GM04503 (cell line): Measurements from ENCODE around the gene ASTN2.

Experiments
- DNase-seq: peaks from one replicate; pipeline ENCODE4 v3.0.0-alpha.2; 2012; ENCODE audit warnings: low read depth

The ASTN2 gene

DNA sequence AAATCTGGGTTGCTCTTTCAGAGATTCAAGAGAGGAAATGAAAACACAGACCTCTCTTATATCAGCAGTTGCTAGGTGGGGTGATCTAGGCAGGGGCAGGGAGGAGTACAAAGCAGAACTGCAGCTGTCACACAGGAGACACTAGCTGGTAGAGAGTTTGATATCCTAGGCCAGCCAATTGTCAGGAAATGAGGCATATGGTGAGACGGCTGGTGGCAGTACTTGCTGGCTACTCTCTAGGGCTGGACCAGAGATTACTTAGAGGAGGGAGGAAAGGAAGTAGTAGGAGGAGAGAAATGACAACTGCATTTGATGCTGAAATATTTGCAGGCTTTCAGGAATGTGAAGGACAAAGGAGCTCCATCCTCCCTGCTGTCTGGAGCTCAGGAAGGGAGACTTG, 614.0 kb downstream of the ASTN2 start:
- no peak for DNase-seq

DNA sequence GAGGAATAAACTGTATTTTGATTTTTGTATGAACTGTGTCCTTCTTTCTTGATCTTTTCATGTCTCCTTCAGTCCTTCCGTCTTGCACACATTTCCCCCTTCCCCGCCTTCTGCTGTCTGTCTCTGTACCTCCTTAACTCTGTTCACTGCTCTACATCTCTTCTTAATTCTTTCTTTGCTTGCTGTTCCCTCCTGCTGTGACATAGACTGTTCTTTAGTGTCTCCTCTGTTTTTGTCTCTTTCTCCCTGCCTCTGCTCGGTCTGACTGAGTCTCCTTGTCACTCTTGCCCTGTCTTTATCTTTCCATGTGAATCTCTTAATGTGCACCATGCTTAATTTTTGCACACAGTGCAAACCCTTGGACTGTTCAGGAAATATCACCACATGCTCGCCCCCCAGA, 614.8 kb downstream of the ASTN2 start:
- DNase-seq: no peak

DNA sequence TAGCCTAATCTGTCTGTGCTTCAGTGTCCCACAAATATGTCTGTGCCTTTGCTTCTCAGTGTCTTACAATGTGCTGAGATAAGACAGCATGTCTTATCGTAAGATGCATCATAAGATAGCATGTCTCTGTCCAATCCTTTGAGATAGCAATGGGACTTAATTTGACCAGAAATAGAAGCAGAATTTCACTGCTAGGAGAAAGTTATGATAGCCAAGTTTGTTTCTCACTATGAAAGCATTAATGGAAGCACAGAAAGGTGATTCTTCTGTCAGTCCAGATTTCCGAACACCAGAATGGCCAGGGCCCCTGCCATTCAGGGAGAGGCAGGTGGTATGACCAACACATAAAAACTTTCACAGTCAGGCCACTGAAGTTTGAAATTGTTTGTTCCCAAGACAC, 616.3 kb downstream of the ASTN2 start:
- DNase-seq: no peak

DNA sequence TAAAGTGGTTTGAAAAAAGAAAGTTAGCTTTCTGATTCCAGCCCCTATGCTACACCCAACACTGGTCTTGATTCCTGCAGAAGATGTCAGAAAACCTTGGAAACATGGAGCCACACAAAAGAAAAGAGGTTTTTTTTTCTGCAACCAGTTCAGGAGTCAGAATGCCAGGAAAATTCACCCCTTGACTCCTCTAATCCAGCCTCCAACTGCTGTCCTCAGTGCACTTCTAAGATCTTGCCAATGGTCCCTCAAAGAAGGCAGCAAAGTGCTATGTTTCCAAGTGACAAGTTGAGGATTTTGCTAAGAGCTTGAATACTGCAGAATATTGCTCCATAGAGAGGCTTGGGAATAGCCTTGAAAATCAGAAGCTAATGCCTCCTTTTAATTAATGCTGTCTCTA, 617.6 kb downstream of the ASTN2 start:
- no peak for DNase-seq

DNA sequence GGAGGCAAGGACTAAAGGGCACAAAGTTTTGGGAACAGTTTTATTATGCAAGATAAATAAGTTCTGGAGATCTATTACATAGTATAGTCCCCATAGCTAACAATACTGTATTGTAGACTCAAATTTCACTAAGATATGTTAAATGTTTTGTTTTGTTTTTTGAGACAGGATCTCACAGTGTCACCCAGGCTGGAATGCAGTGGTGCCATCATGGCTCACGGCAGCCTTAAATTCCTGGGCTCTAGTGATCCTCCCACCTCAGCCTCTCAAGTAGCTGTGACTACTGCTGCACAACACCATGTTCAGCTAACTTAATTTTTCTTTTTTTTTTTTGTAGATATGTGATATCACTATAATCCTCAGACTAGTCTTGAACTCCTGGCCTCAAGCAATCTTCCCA, 618.2 kb downstream of the ASTN2 start:
- DNase-seq: no peak

DNA sequence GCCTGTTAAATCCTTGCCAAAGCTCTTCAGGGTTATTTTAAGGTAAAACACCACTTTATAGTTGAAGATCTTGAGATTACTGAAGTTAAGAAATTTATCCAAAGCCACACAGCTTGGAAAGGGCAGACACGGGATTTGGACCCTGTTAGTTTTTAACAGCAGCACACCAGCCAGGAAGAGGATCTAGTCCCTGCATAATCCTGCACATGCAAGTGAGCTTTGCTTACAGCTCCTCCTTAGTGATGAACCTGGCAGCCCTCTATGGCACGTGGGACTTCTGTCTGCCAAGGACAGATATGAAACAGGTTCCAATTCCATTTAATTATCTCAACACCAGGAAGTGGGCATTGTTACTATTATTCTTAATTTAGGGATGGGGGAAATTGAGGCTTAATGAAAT, 619.0 kb downstream of the ASTN2 start:
- DNase-seq: no peak

DNA sequence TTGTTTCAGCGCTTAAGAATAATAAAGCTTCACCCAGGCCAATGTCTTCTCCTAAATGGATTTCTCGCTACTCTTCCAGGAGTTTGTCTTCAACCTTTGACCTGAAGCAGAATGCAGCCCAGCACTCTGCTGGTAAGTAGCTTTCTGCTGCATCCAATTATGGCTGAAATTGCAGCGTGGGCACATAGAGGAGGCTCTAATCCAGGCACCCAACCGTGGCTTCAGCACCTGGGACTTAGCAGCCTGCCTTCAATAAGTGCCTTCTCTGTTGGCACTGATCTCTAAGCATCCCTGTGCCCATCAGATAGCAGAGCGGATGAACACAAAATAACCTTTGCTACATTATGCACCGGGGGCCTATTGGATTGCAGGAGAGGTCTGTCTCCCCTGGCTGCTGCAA, 622.6 kb downstream of the ASTN2 start:
- no peak for DNase-seq

DNA sequence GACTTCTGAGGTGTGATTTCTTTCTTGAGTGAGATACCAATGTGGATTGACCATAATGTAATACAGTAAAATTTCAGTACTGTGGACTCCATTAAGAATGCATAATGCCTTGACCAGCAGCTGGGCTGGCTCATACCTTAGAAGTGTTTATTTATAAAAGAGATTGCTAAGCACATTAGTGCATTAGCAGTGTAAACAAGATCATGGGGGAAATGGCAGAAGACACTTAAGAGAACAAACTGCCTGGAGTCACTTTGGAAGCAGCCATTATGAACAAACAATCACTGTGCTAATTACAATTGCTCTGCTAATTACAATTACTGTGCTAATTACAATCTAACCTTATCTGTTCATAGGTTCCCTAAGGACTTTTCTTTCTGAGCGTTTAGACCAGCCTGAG, 623.5 kb downstream of the ASTN2 start:
- no peak for DNase-seq

DNA sequence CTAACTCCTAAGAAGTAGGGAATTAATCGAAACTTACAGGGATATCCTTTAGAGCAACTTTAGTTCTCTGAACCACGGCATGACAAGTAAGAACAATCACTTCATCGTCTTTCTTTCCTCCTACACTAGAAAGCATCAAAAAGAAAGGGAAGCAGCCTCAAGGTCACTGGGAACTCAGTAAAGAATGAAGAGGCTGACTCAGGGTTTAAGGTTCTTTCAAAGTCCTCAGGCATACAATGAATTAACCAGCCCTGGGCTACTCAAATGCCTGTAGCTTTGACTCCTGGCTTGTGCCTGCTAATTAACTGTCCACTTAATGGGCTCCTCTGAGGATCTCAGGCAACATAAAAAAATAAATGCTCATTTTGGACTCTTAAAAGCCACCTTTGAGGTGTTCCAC, 625.8 kb downstream of the ASTN2 start:
- DNase-seq: no peak

DNA sequence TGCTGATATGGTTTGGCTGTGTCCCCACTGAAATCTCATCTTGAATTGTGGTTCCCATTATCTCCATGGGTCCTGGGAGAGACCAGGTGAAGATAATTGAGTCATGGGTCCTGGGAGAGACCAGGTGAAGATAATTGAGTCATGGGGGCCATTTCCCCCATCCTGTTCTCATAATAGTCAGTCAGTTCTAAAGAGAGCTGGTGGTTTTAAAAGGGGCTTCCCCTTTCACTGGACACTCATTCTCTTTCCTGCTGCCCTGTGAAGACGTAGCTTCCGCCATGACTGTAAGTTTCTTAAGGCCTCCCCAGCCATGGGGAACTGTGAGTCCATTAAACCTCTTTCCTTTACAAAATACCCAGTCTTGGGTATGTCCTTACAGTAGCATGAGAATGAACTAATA, 628.1 kb downstream of the ASTN2 start:
- no peak for DNase-seq

DNA sequence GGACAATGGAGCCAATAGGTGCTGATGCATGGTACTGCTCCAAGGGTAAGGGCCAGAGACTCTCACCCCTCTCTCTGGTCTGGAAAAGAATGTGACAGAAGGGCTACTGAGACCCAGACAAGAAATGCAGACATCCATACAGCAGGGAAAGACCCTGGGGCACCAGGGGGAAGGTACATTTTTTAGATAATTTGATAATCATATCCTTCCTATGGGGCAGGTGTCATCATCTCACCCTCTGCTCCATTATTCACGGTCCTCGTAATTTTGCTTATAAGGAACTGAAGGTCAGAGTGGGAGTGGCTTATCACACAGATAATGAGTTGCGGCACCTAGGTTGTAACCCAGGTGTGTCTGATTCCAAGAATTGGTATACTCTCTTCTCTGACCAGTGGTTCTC, 637.7 kb downstream of the ASTN2 start:
- DNase-seq: no peak

DNA sequence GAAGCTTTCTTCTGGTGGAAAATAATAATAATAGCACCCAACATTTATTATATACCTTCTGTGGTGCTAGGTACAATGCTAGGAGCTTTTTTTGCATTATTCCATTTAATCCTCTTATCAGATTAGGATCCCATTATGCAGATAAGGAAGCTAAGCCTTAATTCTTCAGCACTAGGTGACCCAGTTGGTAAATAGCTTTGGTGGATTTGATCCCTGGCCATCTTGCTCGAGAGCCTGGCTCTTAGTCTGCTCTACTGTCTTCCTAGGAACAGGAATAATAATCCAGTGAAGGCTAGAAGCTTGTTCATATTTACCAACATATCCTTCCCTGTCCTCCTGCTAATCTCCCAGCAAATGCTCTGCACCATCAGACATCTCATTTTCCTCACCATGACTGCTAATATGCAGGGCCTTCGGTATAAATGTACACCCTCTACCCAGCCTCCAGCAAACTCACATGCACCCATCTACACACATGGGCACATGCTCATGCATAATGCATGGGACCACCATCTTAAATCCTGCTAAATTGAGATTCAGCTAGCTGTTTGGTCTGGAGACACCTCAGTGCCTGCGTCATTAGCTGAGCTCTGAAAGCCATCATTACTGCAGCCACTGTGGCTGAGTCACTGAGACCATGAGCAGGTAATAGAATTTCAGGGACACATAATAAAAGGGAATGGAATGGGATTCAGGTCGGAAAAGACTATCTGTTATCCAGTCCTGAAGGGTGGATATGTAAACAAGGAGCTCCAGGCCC, 640.3 kb downstream of the ASTN2 start:
- DNase-seq: no peak

DNA sequence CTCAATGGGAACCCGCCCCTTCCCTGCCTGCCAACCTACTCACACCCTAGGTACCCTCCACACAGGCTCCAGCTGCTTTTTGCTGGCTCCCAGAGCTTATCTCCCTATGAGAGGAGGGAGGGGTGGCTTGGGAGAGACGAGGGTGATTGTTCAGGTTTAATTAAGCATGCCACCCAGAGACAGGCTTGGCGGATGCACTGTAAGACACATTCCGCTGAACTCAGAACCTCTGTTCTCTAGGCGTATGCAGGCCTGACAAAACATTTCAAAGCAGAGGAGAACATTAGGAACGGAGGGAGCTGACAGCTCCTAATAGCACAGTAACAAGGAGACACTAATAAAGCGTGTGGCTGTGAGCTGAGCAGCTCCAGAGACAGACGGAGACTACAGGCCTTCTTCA, 647.6 kb downstream of the ASTN2 start:
- DNase-seq: no peak

DNA sequence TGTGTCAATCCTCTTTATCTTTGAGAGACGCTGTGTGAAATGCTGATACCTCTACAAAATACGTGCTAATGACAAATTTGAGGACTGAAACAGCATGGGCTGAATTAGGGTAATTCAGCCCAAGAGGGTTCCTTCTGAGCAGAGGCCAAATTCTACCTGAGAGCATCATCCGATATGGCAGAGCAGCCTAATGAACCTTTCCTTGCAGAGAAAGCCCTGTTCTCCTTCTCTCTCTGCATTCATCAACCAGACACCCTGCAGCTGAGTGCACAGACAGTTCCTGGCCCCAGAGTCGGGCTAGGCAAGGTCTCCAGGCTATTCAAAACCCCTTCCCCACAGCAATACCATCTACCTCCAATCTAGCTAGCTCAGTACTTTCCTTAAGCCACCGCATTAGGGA, 649.8 kb downstream of the ASTN2 start:
- DNase-seq: no peak

DNA sequence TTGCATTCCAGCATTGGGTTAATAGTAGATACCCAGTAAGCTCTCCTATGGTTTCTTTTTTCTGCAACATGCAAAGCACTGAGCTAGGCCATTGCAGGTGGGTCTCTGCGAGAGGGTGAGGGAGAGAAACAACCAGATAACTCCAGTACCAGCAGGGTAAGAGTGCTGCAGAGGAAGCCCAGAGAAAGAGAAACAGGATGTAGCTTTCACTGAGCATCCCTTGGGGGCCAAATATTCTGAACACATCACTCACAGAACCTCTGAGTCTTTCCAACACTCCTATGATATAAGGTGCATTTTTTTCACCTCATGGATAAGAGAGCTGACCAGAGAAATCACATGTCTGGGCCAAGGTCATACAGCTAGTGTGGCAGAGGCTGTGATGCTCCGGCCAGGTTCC, 651.1 kb downstream of the ASTN2 start:
- no peak for DNase-seq

DNA sequence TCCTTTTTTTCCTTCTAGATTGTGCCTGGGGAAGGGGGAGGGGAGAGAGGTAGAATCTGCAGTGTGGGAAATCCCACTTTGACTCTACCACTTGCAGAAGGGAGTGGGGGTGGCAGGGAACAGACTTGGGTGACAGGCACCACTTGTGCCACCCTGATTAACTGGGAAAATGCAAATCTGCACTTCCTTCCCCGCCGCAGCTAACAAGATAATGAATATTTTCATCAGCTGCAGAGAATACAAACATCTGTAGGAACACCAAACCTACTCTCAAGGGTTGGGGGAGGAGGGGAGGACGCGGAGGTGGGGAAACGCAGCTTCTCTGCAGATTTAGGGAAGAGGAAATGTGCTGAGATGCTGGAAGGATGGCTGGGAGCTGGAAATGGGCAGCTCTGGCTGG, 654.2 kb downstream of the ASTN2 start:
- DNase-seq: no peak

DNA sequence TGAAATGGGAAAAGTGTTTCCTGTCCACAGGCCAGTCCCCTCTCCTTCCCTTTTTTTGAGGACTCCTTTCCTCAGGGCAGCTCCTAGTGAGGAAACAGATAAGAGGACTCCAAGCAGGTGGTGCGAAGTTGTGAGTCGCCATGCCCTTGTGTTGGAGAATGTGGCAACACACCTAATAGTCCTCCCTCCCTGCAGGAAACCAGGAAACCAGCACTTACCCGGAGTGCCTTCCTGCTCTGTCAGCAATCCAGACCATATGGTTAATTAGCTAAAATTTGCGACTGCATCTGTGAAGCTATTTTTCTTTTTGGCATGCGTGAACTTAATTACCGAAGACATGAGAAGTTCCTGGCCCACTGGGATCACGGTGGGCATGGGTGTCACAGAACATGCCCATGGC, 657.8 kb downstream of the ASTN2 start:
- no peak for DNase-seq

DNA sequence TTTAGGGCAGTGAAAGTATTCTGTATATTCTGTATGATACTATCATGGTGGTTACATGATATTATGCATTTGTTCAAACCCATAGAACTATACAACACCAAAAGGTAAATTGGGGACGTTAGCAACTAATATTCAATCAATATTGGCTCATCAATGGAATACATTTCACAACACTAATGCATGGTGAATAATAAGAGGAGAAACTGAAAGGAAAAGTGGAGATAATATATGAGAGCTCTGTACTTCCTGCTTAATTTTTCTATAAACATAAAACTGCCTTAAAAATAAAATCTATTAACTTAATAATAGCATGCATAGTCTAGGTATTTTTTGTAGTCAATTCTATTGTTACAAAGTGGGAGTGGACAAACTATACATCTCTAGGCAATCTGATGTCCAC, 661.5 kb downstream of the ASTN2 start:
- DNase-seq: no peak

DNA sequence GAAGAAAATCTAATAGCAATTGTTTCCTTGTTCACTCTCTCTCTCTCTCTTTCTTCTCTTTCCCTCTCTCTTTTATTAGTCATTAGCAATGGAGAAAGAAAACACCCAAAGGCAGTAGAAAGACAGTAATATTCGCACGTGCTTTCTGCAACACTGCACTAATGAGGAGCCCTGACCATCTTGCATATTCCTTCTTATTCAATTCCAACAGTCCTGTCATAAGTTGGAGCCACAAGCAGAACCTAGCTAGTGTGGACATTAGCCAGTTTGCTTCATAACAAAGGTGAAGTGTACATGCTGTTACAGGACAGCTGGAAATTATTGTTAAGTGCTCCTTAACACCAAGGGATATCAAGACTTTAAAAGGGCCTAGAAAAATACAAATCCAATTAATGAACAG, 664.3 kb downstream of the ASTN2 start:
- no peak for DNase-seq

DNA sequence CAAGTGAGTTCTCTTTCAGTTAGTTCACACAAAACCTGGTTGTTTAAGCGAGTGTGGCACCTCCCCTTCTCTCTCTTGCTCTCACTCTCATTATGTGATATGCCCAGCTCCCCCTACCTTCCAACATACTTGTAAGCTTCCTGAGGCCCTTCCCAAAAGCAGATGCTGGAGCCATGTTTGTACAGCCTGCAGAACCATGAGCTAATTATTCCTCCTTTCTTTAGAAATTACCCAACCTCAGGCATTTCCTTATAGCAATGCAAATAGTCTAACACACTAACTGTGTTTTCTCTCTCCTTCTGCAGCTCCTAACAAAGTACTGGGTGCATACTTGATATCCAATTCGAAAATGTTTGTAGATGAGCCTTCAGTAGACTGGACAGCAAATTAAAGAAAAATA, 665.1 kb downstream of the ASTN2 start:
- no peak for DNase-seq

DNA sequence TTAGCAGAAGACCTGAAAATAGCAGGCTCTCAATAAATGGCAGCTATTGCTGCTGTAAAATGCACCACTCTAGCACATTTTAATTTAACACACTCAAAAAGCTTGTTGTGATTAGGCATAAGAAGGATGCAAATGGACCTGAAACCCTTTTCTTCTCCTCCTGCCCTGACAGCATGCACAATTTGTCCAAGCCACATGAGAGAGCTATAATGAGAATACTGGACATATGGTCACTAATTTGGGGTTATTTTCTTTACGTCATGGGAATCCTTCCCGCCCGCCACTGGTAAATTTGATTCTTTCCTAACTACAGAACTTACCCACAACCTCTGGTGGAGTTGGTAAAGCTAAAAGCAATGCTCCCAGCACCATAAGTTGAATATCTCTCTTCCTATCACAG, 665.7 kb downstream of the ASTN2 start:
- DNase-seq: no peak

DNA sequence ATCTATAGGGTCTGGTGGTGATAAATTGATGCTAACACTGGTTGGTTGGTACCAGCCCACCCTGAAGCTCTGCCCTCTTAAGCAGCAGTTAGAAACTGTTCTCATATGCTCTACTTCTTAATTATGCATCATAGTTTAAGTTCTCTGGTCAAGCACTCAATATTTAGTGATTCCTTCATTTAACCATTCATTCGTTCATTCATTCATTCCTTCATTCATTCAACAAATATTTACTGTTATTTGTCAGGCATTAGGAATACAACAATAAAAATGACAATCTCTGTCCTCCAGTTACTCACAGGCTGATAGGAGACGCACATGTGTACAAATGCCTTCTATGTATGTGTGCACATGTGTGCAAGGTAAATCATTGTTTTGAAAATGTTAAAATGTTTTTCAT, 673.1 kb downstream of the ASTN2 start:
- DNase-seq: no peak

DNA sequence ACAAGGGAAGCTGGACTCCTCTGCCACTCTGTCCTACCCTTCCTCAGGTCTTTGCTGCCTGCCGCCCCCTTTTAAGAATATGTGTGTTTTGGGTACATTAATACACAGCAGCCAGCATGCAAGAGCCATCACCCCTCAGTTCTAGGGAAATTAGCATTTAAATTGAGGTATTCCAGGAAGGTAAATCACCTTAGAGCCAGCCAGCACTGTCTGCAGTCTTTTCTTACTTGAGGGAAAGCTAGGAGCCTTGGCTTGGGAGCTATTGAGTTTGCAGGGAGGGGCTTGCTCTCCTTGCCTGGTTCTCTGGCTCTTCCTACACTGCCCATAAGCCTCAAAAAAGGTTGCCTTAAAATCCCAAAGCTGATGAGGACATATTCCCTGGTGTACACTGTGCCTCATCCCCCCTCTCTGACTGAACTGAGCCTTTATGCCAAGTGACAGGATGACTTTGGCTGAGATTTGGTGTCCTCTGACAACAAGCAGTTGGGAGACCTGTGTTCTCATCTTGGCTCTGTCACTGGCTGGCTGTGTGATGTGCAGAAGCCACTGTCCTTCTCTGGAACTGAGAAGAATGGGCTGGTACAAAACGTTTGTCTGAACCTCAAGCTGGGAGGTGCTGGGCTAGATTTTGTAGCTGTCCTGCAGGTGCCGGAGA, 673.6 kb downstream of the ASTN2 start:
- no peak for DNase-seq

DNA sequence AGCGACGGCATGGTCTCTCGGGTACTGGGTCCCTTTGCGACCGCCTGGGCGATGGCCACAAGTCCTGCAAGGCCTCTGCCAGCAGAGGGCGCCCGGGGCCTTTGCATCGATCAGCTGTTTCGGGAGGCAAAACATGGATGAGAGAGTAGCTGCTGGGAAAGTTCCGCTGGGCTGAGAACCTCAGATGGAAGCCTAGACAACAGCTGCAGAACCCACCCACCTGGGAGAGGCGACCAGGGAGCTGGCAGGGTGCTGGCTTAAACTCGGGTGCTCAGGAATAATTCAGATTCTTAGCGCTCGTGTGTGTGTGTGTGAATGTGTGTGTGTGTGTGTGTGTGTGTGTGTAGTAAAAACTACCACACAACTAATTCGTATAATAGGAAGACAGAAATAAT, 677.7 kb downstream of the ASTN2 start:
- peak; percentile 12 for DNase-seq
